Bronchial epithelial cell (primary cell): Measurements from ENCODE around the gene SHC2. TPM values are rescaled to one million over a fixed set of nuclear protein-coding genes. Genes with fewer than 3 reads are reported as not detected.
A peak's percentile ranks its signal among the peaks of the same experiment; 100 is the strongest.

Experiments
- DNase-seq: peaks from one replicate; pipeline ENCODE4 v3.0.0-alpha.2; 2010; ENCODE audit warnings: low read depth
- FAIRE-seq: peaks from 2 replicates; lab custom pipeline; 2011; peaks lifted over from hg19 to GRCh38; lab: Jason Lieb, UNC
- H3K27me3 ChIP-seq: 2 replicates; pipeline ENCODE4 v1.5.1; 2011; ENCODE audit warnings: low read length; ENCODE audit not compliant: control insufficient read depth, insufficient read depth
- H3K36me3 ChIP-seq: 2 replicates; pipeline ENCODE4 v1.5.1; 2011; ENCODE audit warnings: low read length; ENCODE audit not compliant: control insufficient read depth, insufficient read depth
- H3K4me3 ChIP-seq: 2 replicates; pipeline ENCODE4 v1.5.1; 2011; ENCODE audit warnings: mild to moderate bottlenecking, low read depth, low read length, control low read depth
- CTCF ChIP-seq: IDR thresholded peaks from 2 replicates; pipeline ENCODE4 v1.5.1; 2011; ENCODE audit warnings: mild to moderate bottlenecking, moderate library complexity, low read length, control low read depth, inconsistent platforms; ENCODE audit not compliant: insufficient read depth, severe bottlenecking
- total RNA-seq: library from RNA; depleted of rRNA; stranded (reverse); fragments of >200 nt; gene quantifications from 2 replicates; pipeline ENCODE4 v1.2.1, GENCODE V29; 2014

SHC2 gene
- total RNA-seq, 1 donor from 2014 or later, result under 0.01 TPM

- H3K27me3 ChIP-seq, result peaks cover 8% of the 10 kb centered on the region
- FAIRE-seq (no peak), DNase-seq (no peak)
- H3K36me3 ChIP-seq, result no peaks in the 10 kb centered on the region
- H3K4me3 ChIP-seq, result no peak overlapping the region
- TF ChIP-seq CTCF, result no peak
These were observed 36.6 kb upstream of the SHC2 start for GRCh38 chr19:497491-497868.

GRCh38 chr19:496986-497385, 36.2 kb upstream of the SHC2 start:
- H3K4me3 ChIP-seq, result no peak overlapping the region
- FAIRE-seq (no peak), DNase-seq (no peak)
- no peak for TF ChIP-seq CTCF
- H3K27me3 ChIP-seq, result peaks cover 8% of the 10 kb centered on the region
- H3K36me3 ChIP-seq, result no peaks in the 10 kb centered on the region

- Histone ChIP-seq H3K36me3 (no peaks in the 10 kb centered on the region), H3K27me3 (peaks cover 8% of the 10 kb centered on the region), H3K4me3 (no peak within 1 kb of the TSS)
- TF ChIP-seq CTCF, result no peak
- no peak for DNase-seq
- FAIRE-seq, result no peak
These were observed 35.4 kb upstream of the SHC2 start, which contains the start of gene MADCAM1 for GRCh38 chr19:496112-496665. Gene MADCAM1, plus strand, starts transcription at chr19:496486. Its CDS starts 14 bp downstream, at chr19:496500.

- TF ChIP-seq CTCF, result peak; percentile 66
- Histone ChIP-seq H3K4me3 (no peak overlapping the region), H3K27me3 (peaks cover 8% of the 10 kb centered on the region), H3K36me3 (no peaks in the 10 kb centered on the region)
- DNase-seq, result no peak
- FAIRE-seq, result no peak
These were observed 34.7 kb upstream of the SHC2 start for GRCh38 chr19:495402-496111.

- TF ChIP-seq CTCF, result no peak
- DNase-seq (no peak), FAIRE-seq (no peak)
- H3K36me3 ChIP-seq, result no peaks in the 10 kb centered on the region
- H3K4me3 ChIP-seq, result no peak overlapping the region
- H3K27me3 ChIP-seq, result peaks cover 8% of the 10 kb centered on the region
These were observed 34.2 kb upstream of the SHC2 start for GRCh38 chr19:495081-495401.
